ENCODE results near the gene SERTM1. TPM values are rescaled to one million over a fixed set of nuclear protein-coding genes. Genes with fewer than 3 reads are reported as not detected.

Gene SERTM1
- total RNA-seq, 1 donor from 2014 or later, result not detected

GRCh38 chr13:36650611-36651010 lies 23.2 kb upstream of the SERTM1 start:
- no peak for ATAC-seq (ENCODE audit: low read depth)
- peaks cover 3% of the 10 kb centered on the region for H3K27me3 Mint-ChIP-seq
- no peak for TF ChIP-seq CTCF (IDR thresholded peaks at IDR 0.05)
- H3K4me3 Mint-ChIP-seq, result no peak overlapping the region
- H3K9me3 Mint-ChIP-seq, result peaks cover 4% of the 10 kb centered on the region
- intact Hi-C loops (cut with micrococcal nuclease), result no loop called here
- H3K4me1 Mint-ChIP-seq, result no peaks in the 10 kb centered on the region
- DNase-seq, result no peak
- CTCF ChIA-PET, result no interaction called here
- no peak overlapping the region for H3K27ac Mint-ChIP-seq
- POLR2A ChIA-PET, result no interaction called here
- H3K36me3 Mint-ChIP-seq (ENCODE audit: low read depth), result no peaks in the 10 kb centered on the region

GRCh38 chr13:36665630-36666029 lies 8.2 kb upstream of the SERTM1 start:
- intact Hi-C loops (cut with micrococcal nuclease), result no loop called here
- H3K4me3 Mint-ChIP-seq, result no peak overlapping the region
- H3K27ac Mint-ChIP-seq, result no peak overlapping the region
- H3K36me3 Mint-ChIP-seq (ENCODE audit: low read depth), result no peaks in the 10 kb centered on the region
- ATAC-seq (ENCODE audit: low read depth), result no peak
- POLR2A ChIA-PET, result no interaction called here
- DNase-seq, result no peak
- CTCF ChIA-PET, result no interaction called here
- H3K27me3 Mint-ChIP-seq, result no peaks in the 10 kb centered on the region
- H3K4me1 Mint-ChIP-seq, result no peaks in the 10 kb centered on the region
- H3K9me3 Mint-ChIP-seq, result peaks cover 4% of the 10 kb centered on the region
- no peak for TF ChIP-seq CTCF (IDR thresholded peaks at IDR 0.05)

- H3K4me3 Mint-ChIP-seq, result no peak overlapping the region
- ATAC-seq (ENCODE audit: low read depth) (no peak), DNase-seq (no peak)
- no peaks in the 10 kb centered on the region for H3K4me1 Mint-ChIP-seq
- intact Hi-C loops (cut with micrococcal nuclease), result no loop called here
- H3K27ac Mint-ChIP-seq, result no peak overlapping the region
- H3K36me3 Mint-ChIP-seq (ENCODE audit: low read depth), result no peaks in the 10 kb centered on the region
- no peak for TF ChIP-seq CTCF (IDR thresholded peaks at IDR 0.05)
- no peaks in the 10 kb centered on the region for H3K27me3 Mint-ChIP-seq
- peaks cover 4% of the 10 kb centered on the region for H3K9me3 Mint-ChIP-seq
- ChIA-PET POLR2A (no interaction called here), CTCF (no interaction called here)
Measured at GRCh38 chr13:36666477-36667229, 7.2 kb upstream of the SERTM1 start.

GRCh38 chr13:36668316-36668715 lies 5.5 kb upstream of the SERTM1 start:
- CTCF ChIA-PET, result no interaction called here
- DNase-seq, result no peak
- Mint-ChIP-seq H3K27me3 (peaks cover 8% of the 10 kb centered on the region), H3K9me3 (peaks cover 4% of the 10 kb centered on the region), H3K4me1 (no peaks in the 10 kb centered on the region), H3K36me3 (ENCODE audit: low read depth) (no peaks in the 10 kb centered on the region), H3K27ac (no peak overlapping the region), H3K4me3 (no peak overlapping the region)
- ATAC-seq (ENCODE audit: low read depth), result no peak
- TF ChIP-seq CTCF (IDR thresholded peaks at IDR 0.05), result no peak
- POLR2A ChIA-PET, result no interaction called here
- intact Hi-C loops (cut with micrococcal nuclease), result no loop called here

- DNase-seq (no peak), ATAC-seq (ENCODE audit: low read depth) (no peak)
- Mint-ChIP-seq H3K27me3 (peaks cover 29% of the 10 kb centered on the region), H3K27ac (no peak overlapping the region), H3K4me1 (no peaks in the 10 kb centered on the region), H3K9me3 (peaks cover 4% of the 10 kb centered on the region), H3K36me3 (ENCODE audit: low read depth) (no peaks in the 10 kb centered on the region), H3K4me3 (no peak overlapping the region)
- ChIA-PET POLR2A (no interaction called here), CTCF (no interaction called here)
- intact Hi-C loops (cut with micrococcal nuclease), result no loop called here
- no peak for TF ChIP-seq CTCF (IDR thresholded peaks at IDR 0.05)
Measured at GRCh38 chr13:36673352-36673751, 468 bp upstream of the SERTM1 start.
